Stimulated activated CD8-positive, alpha-beta memory T cell treated with anti-CD3 and anti-CD28 coated beads, Interleukin-4, amount 100 ng/mL, for 1 hour (primary cell): ENCODE results near the gene NOC4L.

Experiments
- DNase-seq, 2 donors: peaks; one replicate each; pipeline ENCODE4 v3.0.0-alpha.2; 2020; ENCODE audit warnings: low read depth in 2 of 2, low spot score in 1 of 2

The NOC4L gene

GRCh38 chr12:132196038-132196872 lies 52.0 kb downstream of the NOC4L start:
- DNase-seq = no peak

DNA sequence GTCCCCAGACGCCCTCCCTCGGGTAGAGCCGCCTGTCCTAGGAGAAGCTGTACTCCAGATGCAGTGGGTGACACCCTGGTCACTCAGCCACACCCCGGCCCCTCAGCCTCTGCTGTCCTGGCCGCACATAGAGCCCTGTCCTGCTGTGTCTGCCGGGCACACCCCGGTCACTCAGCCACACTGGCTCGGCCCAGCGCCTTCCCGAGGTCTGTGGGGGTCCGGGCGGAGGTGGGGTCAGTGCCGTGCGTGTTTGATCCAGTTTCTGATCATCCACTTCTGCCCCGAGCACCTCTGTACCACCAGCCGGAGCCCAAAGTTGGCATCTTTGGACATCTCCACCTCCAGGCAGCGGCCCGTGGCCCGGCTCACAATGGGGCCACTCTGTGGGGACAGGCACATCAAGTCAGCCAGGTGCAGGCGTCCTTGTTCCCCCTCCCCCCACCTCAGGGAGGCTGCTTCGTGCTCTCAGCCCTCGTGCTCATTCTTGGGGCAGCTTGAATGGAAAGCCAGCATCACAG lies 52.7 kb downstream of the NOC4L start:
- DNase-seq = no peak

GRCh38 chr12:132197581-132198354 lies 53.5 kb downstream of the NOC4L start:
- DNase-seq = no peak

DNA sequence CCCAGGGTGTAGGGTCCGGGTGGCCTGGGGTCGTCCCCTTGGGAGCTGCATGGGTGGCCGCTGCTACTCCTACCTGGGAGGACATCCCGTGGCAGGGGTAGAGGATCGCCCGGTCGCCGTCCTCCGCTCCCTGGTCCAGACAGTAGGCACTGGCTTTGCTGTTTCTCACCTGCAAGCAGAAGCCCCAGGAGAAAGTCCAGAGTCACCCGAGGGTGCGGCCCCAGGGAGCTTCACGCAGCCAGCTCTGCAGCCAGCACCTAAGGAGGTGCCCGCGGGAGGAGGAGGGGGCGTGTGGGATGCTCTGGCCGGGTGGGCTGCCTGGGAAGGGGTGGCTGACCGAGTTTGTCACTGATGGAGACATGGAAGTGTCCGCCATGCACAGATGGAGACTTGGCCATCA lies 54.8 kb downstream of the NOC4L start:
- no peak for DNase-seq

DNA sequence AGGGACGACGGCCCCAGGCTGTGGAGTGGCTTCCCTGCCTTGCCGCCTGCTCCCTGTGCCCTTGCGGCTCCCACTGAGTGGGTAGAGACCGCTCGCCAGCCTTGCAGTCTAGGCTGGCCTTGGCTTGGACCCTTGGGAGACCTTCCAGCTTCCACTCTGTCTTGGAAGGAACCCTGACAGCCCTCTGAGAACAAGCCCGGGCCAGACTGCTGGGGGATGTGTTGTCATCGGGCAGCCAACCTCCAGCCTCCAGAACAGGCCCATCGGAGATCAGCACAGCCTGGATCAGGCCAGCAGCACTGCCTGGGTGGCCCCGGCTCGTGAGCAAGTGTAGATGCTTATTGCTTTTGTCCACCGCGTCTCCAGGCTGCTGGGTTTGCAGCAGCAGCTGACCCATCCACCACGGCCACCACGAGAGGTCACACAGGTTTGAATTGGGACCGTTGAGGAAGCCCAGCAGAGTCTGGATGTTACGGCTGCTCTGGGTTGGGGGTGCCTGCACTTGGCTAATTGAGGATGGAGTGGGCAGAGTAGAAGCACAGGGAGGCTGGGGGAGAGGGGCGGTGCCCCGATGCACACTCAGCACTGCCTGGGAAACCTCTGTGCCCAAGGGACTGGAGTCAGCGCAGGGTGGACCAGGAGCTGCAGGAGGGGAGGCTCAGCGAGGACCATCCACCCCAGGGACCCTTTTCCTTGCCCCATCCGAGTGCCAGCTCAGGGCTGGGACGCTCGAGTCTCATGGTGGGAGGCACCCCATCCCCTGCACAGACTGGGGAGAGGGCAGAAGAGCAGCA lies 55.5 kb downstream of the NOC4L start:
- DNase-seq = no peak

DNA sequence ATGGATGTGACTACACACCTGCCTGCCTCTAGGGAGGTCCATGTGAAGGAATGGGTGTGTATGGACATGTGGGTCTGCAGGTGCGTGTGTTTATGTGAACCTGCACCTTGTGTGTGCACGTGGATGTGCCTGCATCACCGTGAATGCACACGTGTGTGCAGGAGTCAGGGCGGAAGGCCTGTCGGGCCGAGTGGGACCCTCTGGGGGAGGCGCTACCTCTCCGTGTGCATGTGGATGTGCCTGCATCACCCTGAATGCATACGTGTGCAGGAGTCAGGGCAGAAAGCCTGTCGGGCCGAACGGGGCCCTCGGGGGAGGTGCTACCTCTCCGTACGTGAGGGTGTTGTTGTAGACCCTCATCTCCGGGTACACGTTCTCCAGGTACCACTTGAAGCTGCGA lies 56.5 kb downstream of the NOC4L start:
- no peak for DNase-seq

GRCh38 chr12:132201391-132202120 lies 57.3 kb downstream of the NOC4L start:
- DNase-seq = no peak
